Ascending aorta (tissue), 2 donors: ENCODE data around the gene TFF2. TPM values are rescaled to one million over a fixed set of nuclear protein-coding genes. Genes with fewer than 3 reads are reported as not detected.

Source experiments
- DNase-seq, 2 donors: peaks; one replicate each; pipeline ENCODE4 v3.0.0-alpha.2; 2019; ENCODE audit warnings: low spot score in 2 of 2
- H3K27ac ChIP-seq, 2 donors: fragments of 200-600 bp; sonication (generic); one replicate each; pipeline ENCODE4 v1.5.1; 2016 to 2017; ENCODE audit warnings: mild to moderate bottlenecking in 1 of 2
- H3K27me3 ChIP-seq: fragments of 200-600 bp; sonication (generic); one replicate; pipeline ENCODE4 v1.5.1; 2017
- H3K36me3 ChIP-seq, 2 donors: fragments of 200-600 bp; sonication (generic); one replicate each; pipeline ENCODE4 v1.5.1; 2016
- H3K4me1 ChIP-seq, 2 donors: fragments of 200-600 bp; sonication (generic); one replicate each; pipeline ENCODE4 v1.5.1; 2016 to 2017; ENCODE audit warnings: mild to moderate bottlenecking in 1 of 2
- H3K4me3 ChIP-seq, 2 donors: fragments of 200-600 bp; sonication (generic); one replicate each; pipeline ENCODE4 v1.5.1; 2016 to 2017; ENCODE audit warnings: mild to moderate bottlenecking in 1 of 2
- H3K9me3 ChIP-seq, 2 donors: fragments of 200-600 bp; sonication (generic); one replicate each; pipeline ENCODE4 v1.5.1; 2016
- CTCF ChIP-seq, 3 experiments: fragments of 200-600 bp in 2 of 3; fragments of 450-650 bp in 1 of 3; sonication (generic) in 2 of 3; IDR thresholded peaks; one replicate each; pipeline ENCODE4 v1.5.1; 2016 to 2019; ENCODE audit warnings: antibody characterized with exemption in 3 of 3, mild to moderate bottlenecking in 1 of 3, moderate library complexity in 1 of 3
- intact Hi-C: fragments of 100-400 bp; cut with DNase I; formaldehyde crosslinking; loops from one replicate; pipeline ENCODE4 v1.15.1; 2023
- total RNA-seq: library from RNA; depleted of rRNA; stranded (reverse); fragments of >200 nt; gene quantifications from one replicate; pipeline ENCODE4 v1.1.0, GENCODE V29; 2016

The TFF2 gene
- total RNA-seq, 1 donor from 2014 or later: not detected

GRCh38 chr21:42352441-42353095 is 1.8 kb upstream of the TFF2 start:
- DNase-seq: peak in 1 of 2 donors; percentile 16
- no peak for TF ChIP-seq CTCF (IDR thresholded peaks at IDR 0.05)
- Histone ChIP-seq H3K27ac (no peak overlapping the region), H3K4me1 (no peaks in the 10 kb centered on the region), H3K4me3 (no peak overlapping the region), H3K27me3 (no peaks in the 10 kb centered on the region), H3K36me3 (no peaks in the 10 kb centered on the region), H3K9me3 (peaks cover 0 to 21% of the 10 kb centered on the region in 2 donors)
- intact Hi-C loops: no loop called here

- peak in 1 of 2 donors; percentile 33 for DNase-seq
- intact Hi-C loops: no loop called here
- H3K36me3 ChIP-seq: no peaks in the 10 kb centered on the region
- no peak for TF ChIP-seq CTCF (IDR thresholded peaks at IDR 0.05)
- no peaks in the 10 kb centered on the region for H3K27me3 ChIP-seq
- H3K4me1 ChIP-seq: no peaks in the 10 kb centered on the region
- H3K9me3 ChIP-seq: peaks cover 0 to 21% of the 10 kb centered on the region in 2 donors
- no peak overlapping the region for H3K4me3 ChIP-seq
- H3K27ac ChIP-seq: no peak overlapping the region
These were observed 1.0 kb upstream of the TFF2 start for GRCh38 chr21:42351626-42352440.

- peaks cover 0 to 13% of the 10 kb centered on the region in 2 donors for H3K9me3 ChIP-seq
- TF ChIP-seq CTCF (IDR thresholded peaks at IDR 0.05): no peak
- no peak overlapping the region for H3K27ac ChIP-seq
- H3K4me1 ChIP-seq: no peaks in the 10 kb centered on the region
- no peaks in the 10 kb centered on the region for H3K36me3 ChIP-seq
- H3K27me3 ChIP-seq: no peaks in the 10 kb centered on the region
- intact Hi-C loops: no loop called here
- peak in 1 of 2 donors; percentile 2 for DNase-seq
- no peak overlapping the region for H3K4me3 ChIP-seq
These were observed 380 bp downstream of the TFF2 start for GRCh38 chr21:42350318-42350910.

GRCh38 chr21:42349420-42350317 is 1.1 kb downstream of the TFF2 start:
- no peak for TF ChIP-seq CTCF (IDR thresholded peaks at IDR 0.05)
- Histone ChIP-seq H3K4me1 (no peaks in the 10 kb centered on the region), H3K27ac (no peak overlapping the region), H3K4me3 (no peak overlapping the region), H3K9me3 (peaks cover 0 to 7% of the 10 kb centered on the region in 2 donors), H3K27me3 (no peaks in the 10 kb centered on the region), H3K36me3 (no peaks in the 10 kb centered on the region)
- intact Hi-C loops: no loop called here
- peak in 1 of 2 donors; percentile 43 for DNase-seq

- Histone ChIP-seq H3K4me3 (no peak overlapping the region), H3K27me3 (no peaks in the 10 kb centered on the region), H3K9me3 (no peaks in the 10 kb centered on the region), H3K27ac (no peak overlapping the region), H3K4me1 (no peaks in the 10 kb centered on the region), H3K36me3 (no peaks in the 10 kb centered on the region)
- intact Hi-C loops: no loop called here
- no peak for TF ChIP-seq CTCF (IDR thresholded peaks at IDR 0.05)
- no peak for DNase-seq
These were observed 2.0 kb downstream of the TFF2 start for GRCh38 chr21:42348762-42349161.
